CD4-positive, alpha-beta memory T cell (primary cell): ENCODE data around the gene VEGFC. TPM values are rescaled to one million over a fixed set of nuclear protein-coding genes. Genes with fewer than 3 reads are reported as not detected.

ENCODE experiments used
- CTCF ChIA-PET: fragments of 350-600 bp; sonication (Branson Sonifier 250); formaldehyde crosslinking; loops from one replicate; lab custom pipeline; 2021; ENCODE audit warnings: inconsistent platforms; ENCODE audit not compliant: partially characterized antibody; lab: Charles Lee
- POLR2A ChIA-PET: fragments of 350-600 bp; sonication (Branson Sonifier 250); formaldehyde crosslinking; loops from one replicate; lab custom pipeline; 2021; ENCODE audit not compliant: partially characterized antibody; lab: Charles Lee
- DNase-seq, 5 donors: peaks; one replicate each; pipeline versions ENCODE4 v3.0.0 to v3.0.0-alpha.2; 2020 to 2022; ENCODE audit warnings: mixed read lengths in 1 of 5
- H3K27ac ChIP-seq: one replicate; pipeline ENCODE4 v1.7.0; 2013; ENCODE audit warnings: low read depth, low read length
- H3K27me3 ChIP-seq: 2 replicates; pipeline ENCODE4 v1.7.0; 2013; ENCODE audit warnings: mild to moderate bottlenecking, low read length, moderate library complexity; ENCODE audit not compliant: insufficient read depth
- H3K36me3 ChIP-seq: 2 replicates; pipeline ENCODE4 v1.7.0; 2013; ENCODE audit warnings: mild to moderate bottlenecking, low read length, moderate library complexity; ENCODE audit not compliant: insufficient read depth
- H3K4me1 ChIP-seq: 2 replicates; pipeline ENCODE4 v1.7.0; 2013; ENCODE audit warnings: mild to moderate bottlenecking, low read length, moderate library complexity; ENCODE audit not compliant: insufficient read depth
- H3K4me3 ChIP-seq, 2 donors: one replicate each; pipeline ENCODE4 v1.7.0; 2013; ENCODE audit warnings: low read length in 2 of 2, mild to moderate bottlenecking in 1 of 2
- H3K9me3 ChIP-seq, 2 donors: one replicate each; pipeline ENCODE4 v1.7.0; 2013; ENCODE audit warnings: low read length in 2 of 2, control low read depth in 1 of 2; ENCODE audit not compliant: control insufficient read depth in 1 of 2
- H3K27ac Mint-ChIP-seq, 7 donors: one replicate each; pipeline ENCODE4 v1.8.0; 2020 to 2021; ENCODE audit warnings: mixed read lengths in 7 of 7, mild to moderate bottlenecking in 6 of 7, inconsistent platforms in 3 of 7, moderate library complexity in 3 of 7
- H3K27me3 Mint-ChIP-seq, 2 donors: one replicate each; pipeline ENCODE4 v1.8.0; 2020 to 2021; ENCODE audit warnings: mixed read lengths in 2 of 2
- H3K36me3 Mint-ChIP-seq, 2 donors: one replicate each; pipeline ENCODE4 v1.8.0; 2020 to 2021; ENCODE audit warnings: mixed read lengths in 2 of 2, inconsistent platforms in 1 of 2, mild to moderate bottlenecking in 1 of 2
- H3K4me1 Mint-ChIP-seq, 4 donors: one replicate each; pipeline ENCODE4 v1.8.0; 2020 to 2021; ENCODE audit warnings: mixed read lengths in 4 of 4, mild to moderate bottlenecking in 1 of 4
- H3K4me3 Mint-ChIP-seq, 8 donors: one replicate each; pipeline ENCODE4 v1.8.0; 2020 to 2021; ENCODE audit warnings: mixed read lengths in 8 of 8, mild to moderate bottlenecking in 7 of 8, moderate library complexity in 6 of 8, inconsistent platforms in 3 of 8
- H3K9me3 Mint-ChIP-seq, 8 donors: one replicate each; pipeline ENCODE4 v1.8.0; 2020 to 2021; ENCODE audit warnings: mixed read lengths in 8 of 8, mild to moderate bottlenecking in 5 of 8, inconsistent platforms in 3 of 8, moderate library complexity in 1 of 8
- intact Hi-C: fragments of 100-400 bp; cut with micrococcal nuclease; formaldehyde crosslinking; loops from one replicate; pipeline ENCODE4 v1.15.1; 2023
- polyA plus RNA-seq, 2 donors: library from polyadenylated mRNA; unstranded; fragments of 300-500 nt; fragmentation: Illumina TruSeq; gene quantifications; one replicate each; pipeline ENCODE4 v1.2.3, GENCODE V29; 2021
- total RNA-seq, 2 experiments: library from RNA; stranded (reverse); gene quantifications; one replicate each; pipeline ENCODE4 v1.2.3, GENCODE V29; 2021

The VEGFC gene
- total and polyA plus RNA-seq, 4 experiments from 2014 or later = not detected

GRCh38 chr4:176734461-176734860 lies 58.3 kb downstream of the VEGFC start:
- H3K36me3 Mint-ChIP-seq = no peaks in the 10 kb centered on the region
- H3K4me3 Mint-ChIP-seq = no peak overlapping the region
- no peaks in the 10 kb centered on the region for H3K4me1 Mint-ChIP-seq
- peaks cover 0 to 3% (median 0%) of the 10 kb centered on the region in 8 donors for H3K9me3 Mint-ChIP-seq
- no peaks in the 10 kb centered on the region for H3K27me3 ChIP-seq
- no peaks in the 10 kb centered on the region for H3K27me3 Mint-ChIP-seq
- ChIA-PET POLR2A (no interaction called here), CTCF (no interaction called here)
- H3K27ac ChIP-seq = no peak overlapping the region
- H3K4me3 ChIP-seq = no peak overlapping the region
- DNase-seq = no peak
- no peaks in the 10 kb centered on the region for H3K4me1 ChIP-seq
- no peaks in the 10 kb centered on the region for H3K9me3 ChIP-seq
- no peaks in the 10 kb centered on the region for H3K36me3 ChIP-seq
- H3K27ac Mint-ChIP-seq = no peak overlapping the region
- intact Hi-C loops = no loop called here

- H3K9me3 ChIP-seq = no peaks in the 10 kb centered on the region
- no peak overlapping the region for H3K4me3 ChIP-seq
- no peaks in the 10 kb centered on the region for H3K27me3 Mint-ChIP-seq
- H3K9me3 Mint-ChIP-seq = no peaks in the 10 kb centered on the region
- H3K36me3 Mint-ChIP-seq = no peaks in the 10 kb centered on the region
- no peak overlapping the region for H3K27ac Mint-ChIP-seq
- POLR2A ChIA-PET = no interaction called here
- H3K4me3 Mint-ChIP-seq = no peak overlapping the region
- no peaks in the 10 kb centered on the region for H3K27me3 ChIP-seq
- no peaks in the 10 kb centered on the region for H3K4me1 Mint-ChIP-seq
- H3K4me1 ChIP-seq = no peaks in the 10 kb centered on the region
- no peak overlapping the region for H3K27ac ChIP-seq
- H3K36me3 ChIP-seq = no peaks in the 10 kb centered on the region
- CTCF ChIA-PET = no interaction called here
- intact Hi-C loops = no loop called here
- DNase-seq = no peak
Observed at GRCh38 chr4:176729489-176729888, 63.2 kb downstream of the VEGFC start.

DNA sequence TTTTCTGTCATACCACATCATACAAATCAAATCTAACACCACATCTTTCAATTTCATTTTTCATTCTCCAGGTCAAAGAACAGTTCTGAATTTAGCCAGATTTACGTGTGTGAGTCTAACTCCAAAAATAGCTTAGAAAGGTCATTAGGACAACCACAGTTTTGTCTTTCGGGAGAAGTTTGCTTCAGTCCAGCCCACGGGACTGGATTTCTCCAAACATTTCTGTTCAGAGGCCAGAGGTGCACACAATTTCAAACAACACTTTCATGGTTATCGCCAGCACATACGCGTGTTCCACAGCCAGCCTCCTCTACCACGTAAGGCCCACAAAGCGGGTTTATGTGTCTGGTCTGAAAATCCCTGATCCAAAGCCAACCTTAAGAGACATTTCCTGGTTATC lies 65.9 kb downstream of the VEGFC start:
- H3K27ac Mint-ChIP-seq = no peak overlapping the region
- H3K36me3 Mint-ChIP-seq = no peaks in the 10 kb centered on the region
- H3K4me3 ChIP-seq = no peak overlapping the region
- no peaks in the 10 kb centered on the region for H3K36me3 ChIP-seq
- CTCF ChIA-PET = no interaction called here
- H3K4me1 Mint-ChIP-seq = no peaks in the 10 kb centered on the region
- H3K27me3 ChIP-seq = no peaks in the 10 kb centered on the region
- POLR2A ChIA-PET = no interaction called here
- no peaks in the 10 kb centered on the region for H3K27me3 Mint-ChIP-seq
- no peaks in the 10 kb centered on the region for H3K4me1 ChIP-seq
- DNase-seq = no peak
- H3K27ac ChIP-seq = no peak overlapping the region
- no peaks in the 10 kb centered on the region for H3K9me3 Mint-ChIP-seq
- intact Hi-C loops = no loop called here
- H3K4me3 Mint-ChIP-seq = no peak overlapping the region
- H3K9me3 ChIP-seq = no peaks in the 10 kb centered on the region

DNA sequence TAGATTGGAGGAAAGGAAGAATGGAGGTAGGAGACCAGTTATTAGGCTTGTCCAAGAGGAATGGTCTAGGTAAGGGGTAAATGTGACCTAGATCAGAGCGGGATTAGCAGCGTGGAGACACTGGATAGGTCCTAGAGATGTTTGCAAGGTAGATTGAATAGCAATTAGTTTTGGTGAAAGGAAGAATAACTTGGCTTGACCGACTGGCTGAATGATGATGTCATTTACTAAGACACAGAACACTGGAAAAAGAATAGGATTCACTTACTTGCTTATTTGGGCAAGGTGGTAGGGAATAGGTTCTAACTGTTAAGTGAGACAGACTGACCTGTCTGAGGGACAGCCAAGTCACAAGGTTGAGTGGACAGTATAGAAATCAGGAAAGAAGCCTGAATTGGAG lies 71.3 kb downstream of the VEGFC start:
- H3K4me1 ChIP-seq = no peaks in the 10 kb centered on the region
- H3K27ac ChIP-seq = no peak overlapping the region
- H3K9me3 ChIP-seq = no peaks in the 10 kb centered on the region
- H3K27me3 ChIP-seq = no peaks in the 10 kb centered on the region
- intact Hi-C loops = no loop called here
- ChIA-PET POLR2A (no interaction called here), CTCF (no interaction called here)
- H3K36me3 ChIP-seq = no peaks in the 10 kb centered on the region
- H3K27ac Mint-ChIP-seq = peak overlapping the region in 1 of 7 donors; percentile 19
- DNase-seq = no peak
- no peaks in the 10 kb centered on the region for H3K27me3 Mint-ChIP-seq
- no peak overlapping the region for H3K4me3 ChIP-seq
- H3K9me3 Mint-ChIP-seq = peaks cover 0 to 2% (median 0%) of the 10 kb centered on the region in 8 donors
- H3K4me1 Mint-ChIP-seq = no peaks in the 10 kb centered on the region
- H3K4me3 Mint-ChIP-seq = no peak overlapping the region
- H3K36me3 Mint-ChIP-seq = no peaks in the 10 kb centered on the region

GRCh38 chr4:176718881-176719280 lies 73.8 kb downstream of the VEGFC start:
- H3K9me3 ChIP-seq = no peaks in the 10 kb centered on the region
- ChIA-PET POLR2A (no interaction called here), CTCF (no interaction called here)
- Mint-ChIP-seq H3K4me3 (no peak overlapping the region), H3K9me3 (peaks cover 0 to 2% (median 0%) of the 10 kb centered on the region in 8 donors), H3K27me3 (no peaks in the 10 kb centered on the region), H3K36me3 (no peaks in the 10 kb centered on the region), H3K4me1 (no peaks in the 10 kb centered on the region), H3K27ac (no peak overlapping the region)
- no peak overlapping the region for H3K4me3 ChIP-seq
- intact Hi-C loops = no loop called here
- no peaks in the 10 kb centered on the region for H3K4me1 ChIP-seq
- no peak overlapping the region for H3K27ac ChIP-seq
- H3K36me3 ChIP-seq = no peaks in the 10 kb centered on the region
- no peak for DNase-seq
- H3K27me3 ChIP-seq = no peaks in the 10 kb centered on the region

DNA sequence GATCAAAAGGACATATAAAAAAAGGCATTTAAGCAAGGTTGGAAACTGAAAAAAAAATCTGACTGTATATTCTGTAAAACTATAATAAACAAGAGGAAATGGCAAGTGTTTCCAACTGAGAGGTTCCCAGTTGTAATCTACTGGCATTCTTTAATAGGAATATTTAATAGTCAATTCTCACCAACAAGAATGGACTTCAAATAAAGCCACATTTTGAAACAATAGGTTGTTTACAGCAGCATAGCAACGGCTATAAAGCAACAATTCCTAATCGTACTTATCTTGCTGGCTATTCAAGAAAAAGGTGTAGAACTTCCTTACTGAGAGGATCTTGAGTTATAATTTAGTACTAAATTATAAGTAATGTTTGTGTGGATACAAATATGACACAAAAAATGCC lies 75.5 kb downstream of the VEGFC start:
- no peak overlapping the region for H3K27ac Mint-ChIP-seq
- H3K9me3 Mint-ChIP-seq = peaks cover 0 to 2% (median 0%) of the 10 kb centered on the region in 8 donors
- intact Hi-C loops = no loop called here
- DNase-seq = no peak
- no peak overlapping the region for H3K4me3 ChIP-seq
- no peaks in the 10 kb centered on the region for H3K4me1 ChIP-seq
- H3K36me3 Mint-ChIP-seq = no peaks in the 10 kb centered on the region
- no peaks in the 10 kb centered on the region for H3K27me3 Mint-ChIP-seq
- H3K36me3 ChIP-seq = no peaks in the 10 kb centered on the region
- H3K9me3 ChIP-seq = no peaks in the 10 kb centered on the region
- no peaks in the 10 kb centered on the region for H3K4me1 Mint-ChIP-seq
- CTCF ChIA-PET = no interaction called here
- no peaks in the 10 kb centered on the region for H3K27me3 ChIP-seq
- no peak overlapping the region for H3K4me3 Mint-ChIP-seq
- no peak overlapping the region for H3K27ac ChIP-seq
- POLR2A ChIA-PET = no interaction called here

- intact Hi-C loops = no loop called here
- H3K4me3 Mint-ChIP-seq = no peak overlapping the region
- peaks cover 0 to 3% (median 0%) of the 10 kb centered on the region in 8 donors for H3K9me3 Mint-ChIP-seq
- Histone ChIP-seq H3K36me3 (no peaks in the 10 kb centered on the region), H3K9me3 (no peaks in the 10 kb centered on the region), H3K4me3 (no peak overlapping the region), H3K27ac (no peak overlapping the region), H3K27me3 (no peaks in the 10 kb centered on the region), H3K4me1 (no peaks in the 10 kb centered on the region)
- H3K27me3 Mint-ChIP-seq = no peaks in the 10 kb centered on the region
- DNase-seq = no peak
- CTCF ChIA-PET = no interaction called here
- no peaks in the 10 kb centered on the region for H3K4me1 Mint-ChIP-seq
- H3K27ac Mint-ChIP-seq = no peak overlapping the region
- no peaks in the 10 kb centered on the region for H3K36me3 Mint-ChIP-seq
- POLR2A ChIA-PET = no interaction called here
Observed at GRCh38 chr4:176709417-176709816, 83.3 kb downstream of the VEGFC start.

DNA sequence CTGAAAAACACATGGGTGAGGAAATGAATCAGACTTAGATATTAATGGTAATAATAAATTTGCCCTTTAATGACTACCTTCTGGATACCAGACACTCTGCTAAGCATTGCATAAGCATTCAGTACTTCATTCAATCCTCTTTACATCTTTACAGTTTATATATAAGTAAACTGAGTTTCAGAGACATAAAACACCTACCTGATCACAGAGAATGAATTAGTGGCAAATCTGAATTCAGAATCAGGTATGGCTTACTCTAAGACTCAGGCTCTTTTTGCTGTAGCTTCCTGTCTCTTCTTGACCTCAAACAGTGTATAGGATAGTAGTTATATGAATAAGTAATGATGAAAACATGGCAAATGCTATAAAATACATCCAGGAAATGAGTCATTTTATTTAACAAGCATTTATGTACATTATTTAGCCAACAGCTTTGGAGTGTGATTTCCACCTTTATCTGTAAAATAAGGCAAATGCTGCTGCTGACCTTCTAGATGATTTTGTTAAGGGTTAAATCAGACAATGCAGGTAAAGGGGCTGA lies 83.9 kb downstream of the VEGFC start:
- DNase-seq = no peak
- no peaks in the 10 kb centered on the region for H3K4me1 Mint-ChIP-seq
- CTCF ChIA-PET = no interaction called here
- no peak overlapping the region for H3K27ac ChIP-seq
- POLR2A ChIA-PET = no interaction called here
- H3K36me3 ChIP-seq = no peaks in the 10 kb centered on the region
- no peak overlapping the region for H3K27ac Mint-ChIP-seq
- intact Hi-C loops = no loop called here
- no peaks in the 10 kb centered on the region for H3K36me3 Mint-ChIP-seq
- no peak overlapping the region for H3K4me3 Mint-ChIP-seq
- no peak overlapping the region for H3K4me3 ChIP-seq
- H3K9me3 ChIP-seq = no peaks in the 10 kb centered on the region
- H3K27me3 ChIP-seq = no peaks in the 10 kb centered on the region
- no peaks in the 10 kb centered on the region for H3K4me1 ChIP-seq
- no peaks in the 10 kb centered on the region for H3K27me3 Mint-ChIP-seq
- H3K9me3 Mint-ChIP-seq = peaks cover 0 to 3% (median 0%) of the 10 kb centered on the region in 8 donors
